KMS-11 (cell line): ENCODE measurements around the gene NUP188.

Experiments used
- H2AFZ ChIP-seq: fragments of 200-600 bp; sonication (generic); 2 replicates; pipeline ENCODE4 v1.6.1; 2016; ENCODE audit warnings: antibody characterized with exemption, mixed run types, low read depth
- H3K27ac ChIP-seq: fragments of 200-600 bp; sonication (generic); 2 replicates; pipeline ENCODE4 v1.6.1; 2016; ENCODE audit warnings: mild to moderate bottlenecking, mixed run types
- H3K27me3 ChIP-seq: fragments of 200-600 bp; sonication (generic); 2 replicates; pipeline ENCODE4 v1.6.1; 2017; ENCODE audit warnings: mild to moderate bottlenecking, low read depth, mixed run types, moderate library complexity; ENCODE audit not compliant: insufficient read depth
- H3K36me3 ChIP-seq: fragments of 200-600 bp; sonication (generic); 2 replicates; pipeline ENCODE4 v1.6.1; 2017; ENCODE audit warnings: mild to moderate bottlenecking, mixed run types; ENCODE audit not compliant: insufficient read depth
- H3K4me1 ChIP-seq: fragments of 200-600 bp; sonication (generic); 2 replicates; pipeline ENCODE4 v1.6.1; 2016; ENCODE audit warnings: mild to moderate bottlenecking, low read depth, mixed run types; ENCODE audit not compliant: poor library complexity, severe bottlenecking
- H3K4me2 ChIP-seq: fragments of 200-600 bp; sonication (generic); 2 replicates; pipeline ENCODE4 v1.7.0; 2016; ENCODE audit warnings: mild to moderate bottlenecking, mixed run types
- H3K4me3 ChIP-seq: fragments of 200-600 bp; sonication (generic); IDR thresholded peaks from 2 replicates; pipeline ENCODE4 v1.6.1; 2017; ENCODE audit warnings: low read depth, low read length, mixed read lengths; ENCODE audit not compliant: insufficient read depth
- H3K79me2 ChIP-seq: fragments of 200-600 bp; sonication (generic); 2 replicates; pipeline ENCODE4 v1.6.1; 2016; ENCODE audit warnings: low read depth, mixed run types; ENCODE audit not compliant: insufficient read depth
- H3K9ac ChIP-seq: fragments of 200-600 bp; sonication (generic); 2 replicates; pipeline ENCODE4 v1.6.1; 2016; ENCODE audit warnings: mild to moderate bottlenecking, mixed run types
- H4K20me1 ChIP-seq: fragments of 200-600 bp; sonication (generic); 2 replicates; pipeline ENCODE4 v1.6.1; 2016; ENCODE audit warnings: mild to moderate bottlenecking, mixed run types; ENCODE audit not compliant: insufficient read depth
- CTCF ChIP-seq: fragments of 200-600 bp; sonication (generic); conservative IDR thresholded peaks from 2 replicates; pipeline ENCODE4 v1.6.1; 2017; ENCODE audit warnings: low read depth, mild to moderate bottlenecking, antibody characterized with exemption, low read length, moderate library complexity, mixed read lengths

NUP188 gene

DNA sequence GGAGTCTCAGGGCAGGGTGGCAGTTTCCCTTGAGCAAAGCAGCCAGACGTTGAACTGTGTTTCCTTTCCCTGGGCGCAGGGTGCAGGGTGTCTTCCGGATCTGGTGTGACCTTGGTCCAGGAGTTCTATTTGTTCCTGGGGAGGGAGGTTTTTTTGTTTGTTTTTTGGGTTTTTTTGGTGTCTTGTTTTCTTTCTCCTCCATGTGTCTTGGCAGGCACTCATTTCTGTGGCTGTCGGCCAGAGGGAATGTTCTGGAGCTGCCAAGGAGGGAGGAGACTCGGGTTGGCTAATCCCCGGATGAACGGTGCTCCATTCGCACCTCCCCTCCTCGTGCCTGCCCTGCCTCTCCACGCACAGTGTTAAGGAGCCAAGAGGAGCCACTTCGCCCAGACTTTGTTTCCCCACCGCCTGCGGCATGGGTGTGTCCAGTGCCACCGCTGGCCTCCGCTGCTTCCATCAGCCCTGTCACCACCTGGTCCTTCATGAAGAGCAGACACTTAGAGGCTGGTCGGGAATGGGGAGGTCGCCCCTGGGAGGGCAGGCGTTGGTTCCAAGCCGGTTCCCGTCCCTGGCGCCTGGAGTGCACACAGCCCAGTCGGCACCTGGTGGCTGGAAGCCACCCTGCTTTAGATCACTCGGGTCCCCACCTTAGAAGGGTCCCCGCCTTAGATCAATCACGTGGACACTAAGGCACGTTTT is 30.2 kb upstream of the NUP188 start:
- Histone ChIP-seq H3K9ac (no peak overlapping the region), H3K36me3 (no peaks in the 10 kb centered on the region), H3K27me3 (no peaks in the 10 kb centered on the region), H3K4me3 (no peak overlapping the region), H3K4me1 (no peaks in the 10 kb centered on the region), H4K20me1 (no peaks in the 10 kb centered on the region), H3K79me2 (no peaks in the 10 kb centered on the region), H2AFZ (no peak overlapping the region), H3K27ac (no peak overlapping the region), H3K4me2 (no peak overlapping the region)
- no peak for TF ChIP-seq CTCF

GRCh38 chr9:128918921-128919320 is 28.6 kb upstream of the NUP188 start:
- Histone ChIP-seq H2AFZ (no peak overlapping the region), H3K27ac (no peak overlapping the region), H3K4me2 (no peak overlapping the region), H3K9ac (no peak overlapping the region), H3K4me3 (no peak overlapping the region), H3K79me2 (no peaks in the 10 kb centered on the region), H3K27me3 (no peaks in the 10 kb centered on the region), H3K36me3 (no peaks in the 10 kb centered on the region), H3K4me1 (no peaks in the 10 kb centered on the region), H4K20me1 (no peaks in the 10 kb centered on the region)
- no peak for TF ChIP-seq CTCF

- no peak for TF ChIP-seq CTCF
- Histone ChIP-seq H3K27me3 (no peaks in the 10 kb centered on the region), H3K36me3 (no peaks in the 10 kb centered on the region), H3K9ac (no peak overlapping the region), H3K79me2 (no peaks in the 10 kb centered on the region), H4K20me1 (no peaks in the 10 kb centered on the region), H3K4me3 (no peak overlapping the region), H3K4me2 (no peak overlapping the region), H3K4me1 (no peaks in the 10 kb centered on the region), H2AFZ (no peak overlapping the region), H3K27ac (no peak overlapping the region)
Measured at GRCh38 chr9:128919402-128920089, 28.0 kb upstream of the NUP188 start.

GRCh38 chr9:128920381-128921058 is 27.0 kb upstream of the NUP188 start, which contains the start of gene PHYHD1:
Gene PHYHD1, plus strand, starts transcription at chr9:128920982. Its CDS starts 1,342 bp downstream, at chr9:128922324.
- no peak within 1 kb of the TSS for H3K4me2 ChIP-seq
- H3K4me3 ChIP-seq, result no peak within 1 kb of the TSS
- no peak within 1 kb of the TSS for H3K27ac ChIP-seq
- H4K20me1 ChIP-seq, result no peaks in the 10 kb centered on the region
- H3K9ac ChIP-seq, result no peak within 1 kb of the TSS
- no peaks in the 10 kb centered on the region for H3K79me2 ChIP-seq
- no peaks in the 10 kb centered on the region for H3K27me3 ChIP-seq
- no peaks in the 10 kb centered on the region for H3K36me3 ChIP-seq
- H3K4me1 ChIP-seq, result no peaks in the 10 kb centered on the region
- no peak for TF ChIP-seq CTCF
- no peak within 1 kb of the TSS for H2AFZ ChIP-seq
